Measurements from ENCODE around the gene HPCAL4. TPM values are rescaled to one million over a fixed set of nuclear protein-coding genes. Genes with fewer than 3 reads are reported as not detected.

Gene HPCAL4
- total RNA-seq, 1 donor from 2014 or later: 0.20 TPM

DNA sequence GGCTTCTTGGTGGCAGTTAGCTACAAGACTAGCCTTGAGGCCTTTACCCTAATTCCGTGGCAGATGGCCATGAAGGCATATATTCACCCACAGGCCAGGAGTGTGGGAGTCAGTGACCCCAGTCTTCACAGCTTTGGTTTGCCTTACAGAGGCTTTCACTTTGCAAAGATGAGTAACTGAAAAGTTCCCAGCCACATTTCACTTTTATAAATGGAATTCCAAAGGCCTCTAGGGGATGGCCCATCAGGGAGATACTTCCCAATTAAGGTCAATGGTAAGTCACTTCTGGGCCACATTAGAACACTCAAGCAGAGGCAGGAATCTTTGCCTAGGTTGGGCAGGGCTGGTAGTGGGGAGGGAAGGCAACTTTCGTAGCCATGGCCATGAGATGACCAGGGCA, 38.7 kb downstream of the HPCAL4 start:
- no peak overlapping the region for H3K27ac ChIP-seq (ENCODE audit: low read depth, low read length)
- Mint-ChIP-seq H3K27me3 (ENCODE audit: low read depth, unreplicated experiment) (peaks cover 61% of the 10 kb centered on the region), H3K27ac (ENCODE audit: unreplicated experiment) (no peak overlapping the region), H3K9me3 (ENCODE audit: unreplicated experiment) (no peaks in the 10 kb centered on the region), H3K4me3 (ENCODE audit: unreplicated experiment) (no peak overlapping the region), H3K4me1 (ENCODE audit: low read depth, unreplicated experiment) (peaks cover 8% of the 10 kb centered on the region), H3K36me3 (ENCODE audit: low read depth, unreplicated experiment) (no peaks in the 10 kb centered on the region)
- no peaks in the 10 kb centered on the region for H3K9me3 ChIP-seq (ENCODE audit: insufficient read depth, low read depth, low read length)
- no peak for DNase-seq (ENCODE audit: low read depth)
- FAIRE-seq: no peak
- no peak overlapping the region for H3K4me3 ChIP-seq (ENCODE audit: insufficient read depth, low read depth, low read length)
- TF ChIP-seq EZH2 (IDR thresholded peaks at IDR 0.05; ENCODE audit: insufficient read depth, low read length): no peak
- TF ChIP-seq, protein P1, sequence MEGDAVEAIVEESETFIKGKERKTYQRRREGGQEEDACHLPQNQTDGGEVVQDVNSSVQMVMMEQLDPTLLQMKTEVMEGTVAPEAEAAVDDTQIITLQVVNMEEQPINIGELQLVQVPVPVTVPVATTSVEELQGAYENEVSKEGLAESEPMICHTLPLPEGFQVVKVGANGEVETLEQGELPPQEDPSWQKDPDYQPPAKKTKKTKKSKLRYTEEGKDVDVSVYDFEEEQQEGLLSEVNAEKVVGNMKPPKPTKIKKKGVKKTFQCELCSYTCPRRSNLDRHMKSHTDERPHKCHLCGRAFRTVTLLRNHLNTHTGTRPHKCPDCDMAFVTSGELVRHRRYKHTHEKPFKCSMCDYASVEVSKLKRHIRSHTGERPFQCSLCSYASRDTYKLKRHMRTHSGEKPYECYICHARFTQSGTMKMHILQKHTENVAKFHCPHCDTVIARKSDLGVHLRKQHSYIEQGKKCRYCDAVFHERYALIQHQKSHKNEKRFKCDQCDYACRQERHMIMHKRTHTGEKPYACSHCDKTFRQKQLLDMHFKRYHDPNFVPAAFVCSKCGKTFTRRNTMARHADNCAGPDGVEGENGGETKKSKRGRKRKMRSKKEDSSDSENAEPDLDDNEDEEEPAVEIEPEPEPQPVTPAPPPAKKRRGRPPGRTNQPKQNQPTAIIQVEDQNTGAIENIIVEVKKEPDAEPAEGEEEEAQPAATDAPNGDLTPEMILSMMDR (IDR thresholded peaks at IDR 0.05; ENCODE audit: insufficient read depth, low read depth, low read length): no peak
- H3K27me3 ChIP-seq (ENCODE audit: insufficient read depth, low read length): peaks cover 18% of the 10 kb centered on the region
- H2AFZ ChIP-seq (ENCODE audit: low read depth, low read length): no peak overlapping the region
- H4K20me1 ChIP-seq (ENCODE audit: insufficient read depth, low read length): no peaks in the 10 kb centered on the region
- no peak overlapping the region for H3K9ac ChIP-seq (ENCODE audit: low read length)
- no peak overlapping the region for H3K4me2 ChIP-seq (ENCODE audit: low read length)
- H3K4me1 ChIP-seq (ENCODE audit: insufficient read depth, low read length): no peaks in the 10 kb centered on the region
- H3K36me3 ChIP-seq (ENCODE audit: insufficient read depth, low read length): no peaks in the 10 kb centered on the region
- no peaks in the 10 kb centered on the region for H3K79me2 ChIP-seq (ENCODE audit: insufficient read depth, low read length)

DNA sequence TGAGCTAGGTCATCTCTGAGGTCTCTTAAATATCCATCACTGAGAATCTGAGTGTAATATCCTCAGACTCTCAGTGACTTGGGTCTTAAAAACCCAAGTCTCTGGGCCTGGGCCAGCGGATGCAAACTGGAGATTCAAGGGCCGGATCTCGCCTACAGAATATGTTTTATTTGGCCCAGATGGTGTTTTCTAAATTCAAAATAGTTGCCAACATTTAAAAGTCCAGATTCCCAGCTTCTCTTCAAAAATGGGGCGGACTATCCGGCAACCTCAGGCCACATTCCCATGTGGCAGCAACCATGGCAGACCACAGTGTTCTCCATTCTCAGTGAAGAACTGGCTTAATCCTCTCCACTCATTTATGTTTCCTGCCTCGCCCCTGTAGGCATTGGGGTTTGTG, 39.1 kb downstream of the HPCAL4 start:
- no peaks in the 10 kb centered on the region for H3K36me3 ChIP-seq (ENCODE audit: insufficient read depth, low read length)
- Mint-ChIP-seq H3K27ac (ENCODE audit: unreplicated experiment) (no peak overlapping the region), H3K36me3 (ENCODE audit: low read depth, unreplicated experiment) (no peaks in the 10 kb centered on the region), H3K9me3 (ENCODE audit: unreplicated experiment) (peaks cover 1% of the 10 kb centered on the region), H3K27me3 (ENCODE audit: low read depth, unreplicated experiment) (peaks cover 57% of the 10 kb centered on the region), H3K4me3 (ENCODE audit: unreplicated experiment) (no peak overlapping the region), H3K4me1 (ENCODE audit: low read depth, unreplicated experiment) (peaks cover 5% of the 10 kb centered on the region)
- no peak overlapping the region for H3K9ac ChIP-seq (ENCODE audit: low read length)
- DNase-seq (ENCODE audit: low read depth) (no peak), FAIRE-seq (no peak)
- no peak overlapping the region for H2AFZ ChIP-seq (ENCODE audit: low read depth, low read length)
- H3K9me3 ChIP-seq (ENCODE audit: insufficient read depth, low read depth, low read length): no peaks in the 10 kb centered on the region
- H3K4me3 ChIP-seq (ENCODE audit: insufficient read depth, low read depth, low read length): no peak overlapping the region
- H3K4me1 ChIP-seq (ENCODE audit: insufficient read depth, low read length): no peaks in the 10 kb centered on the region
- peaks cover 18% of the 10 kb centered on the region for H3K27me3 ChIP-seq (ENCODE audit: insufficient read depth, low read length)
- TF ChIP-seq EZH2 (IDR thresholded peaks at IDR 0.05; ENCODE audit: insufficient read depth, low read length): no peak
- TF ChIP-seq, protein P1 (IDR thresholded peaks at IDR 0.05; ENCODE audit: insufficient read depth, low read depth, low read length): no peak
- no peaks in the 10 kb centered on the region for H3K79me2 ChIP-seq (ENCODE audit: insufficient read depth, low read length)
- H3K27ac ChIP-seq (ENCODE audit: low read depth, low read length): no peak overlapping the region
- H4K20me1 ChIP-seq (ENCODE audit: insufficient read depth, low read length): no peaks in the 10 kb centered on the region
- no peak overlapping the region for H3K4me2 ChIP-seq (ENCODE audit: low read length)

DNA sequence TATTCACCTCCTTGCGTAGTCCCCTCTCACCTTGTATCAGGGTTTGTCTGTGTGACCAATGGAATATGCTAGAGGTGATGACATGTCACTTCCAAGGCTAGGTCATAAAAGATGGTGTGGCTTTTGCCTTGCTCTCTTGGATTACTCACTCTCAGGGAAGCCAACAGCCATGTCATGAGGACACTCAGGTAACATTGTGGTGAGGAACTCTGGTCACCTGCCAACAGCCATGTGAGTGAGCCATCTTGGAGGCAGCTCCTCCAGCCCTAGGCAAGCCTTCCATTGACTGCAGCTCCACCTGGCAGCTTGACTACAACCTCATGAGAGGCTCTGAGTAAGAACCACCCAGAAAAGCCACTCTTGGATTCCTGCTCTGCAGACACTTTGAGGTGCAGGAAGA, 40.8 kb downstream of the HPCAL4 start:
- no peak overlapping the region for H3K4me3 Mint-ChIP-seq (ENCODE audit: unreplicated experiment)
- H3K4me2 ChIP-seq (ENCODE audit: low read length): no peak overlapping the region
- no peak for DNase-seq (ENCODE audit: low read depth)
- H3K4me1 Mint-ChIP-seq (ENCODE audit: low read depth, unreplicated experiment): peaks cover 8% of the 10 kb centered on the region
- no peak overlapping the region for H3K27ac ChIP-seq (ENCODE audit: low read depth, low read length)
- H3K9ac ChIP-seq (ENCODE audit: low read length): no peak overlapping the region
- no peaks in the 10 kb centered on the region for H4K20me1 ChIP-seq (ENCODE audit: insufficient read depth, low read length)
- no peaks in the 10 kb centered on the region for H3K9me3 ChIP-seq (ENCODE audit: insufficient read depth, low read depth, low read length)
- no peak for FAIRE-seq
- TF ChIP-seq EZH2 (IDR thresholded peaks at IDR 0.05; ENCODE audit: insufficient read depth, low read length): no peak
- TF ChIP-seq, protein P1 (IDR thresholded peaks at IDR 0.05; ENCODE audit: insufficient read depth, low read depth, low read length): no peak
- H2AFZ ChIP-seq (ENCODE audit: low read depth, low read length): no peak overlapping the region
- H3K27me3 Mint-ChIP-seq (ENCODE audit: low read depth, unreplicated experiment): peaks cover 41% of the 10 kb centered on the region
- no peaks in the 10 kb centered on the region for H3K4me1 ChIP-seq (ENCODE audit: insufficient read depth, low read length)
- no peak overlapping the region for H3K27ac Mint-ChIP-seq (ENCODE audit: unreplicated experiment)
- H3K9me3 Mint-ChIP-seq (ENCODE audit: unreplicated experiment): peaks cover 2% of the 10 kb centered on the region
- no peaks in the 10 kb centered on the region for H3K79me2 ChIP-seq (ENCODE audit: insufficient read depth, low read length)
- H3K36me3 ChIP-seq (ENCODE audit: insufficient read depth, low read length): no peaks in the 10 kb centered on the region
- H3K36me3 Mint-ChIP-seq (ENCODE audit: low read depth, unreplicated experiment): no peaks in the 10 kb centered on the region
- no peak overlapping the region for H3K4me3 ChIP-seq (ENCODE audit: insufficient read depth, low read depth, low read length)
- H3K27me3 ChIP-seq (ENCODE audit: insufficient read depth, low read length): peaks cover 13% of the 10 kb centered on the region

All from astrocyte (in vitro differentiated cells and primary cell).